Mammary epithelial cell (primary cell): ENCODE results near the gene CHSY1.

Source experiments
- CTCF ChIP-seq, 2 donors: IDR thresholded peaks in 1 of 2; conservative IDR thresholded peaks in 1 of 2; 2 replicates each; pipeline ENCODE4 v1.5.1; 2011 to 2012; ENCODE audit warnings: inconsistent platforms in 2 of 2, low read length in 2 of 2, mild to moderate bottlenecking in 2 of 2, control low read depth in 1 of 2, low read depth in 1 of 2; ENCODE audit not compliant: insufficient read depth in 1 of 2; ENCODE audit errors: extremely low read depth in 1 of 2
- EZH2 ChIP-seq: IDR thresholded peaks from 2 replicates; pipeline ENCODE4 v1.6.1; 2012; ENCODE audit warnings: low read length, inconsistent platforms, borderline replicate concordance

- TF ChIP-seq CTCF (conservative IDR thresholded peaks at IDR 0.05 in 1 of 2, IDR thresholded peaks at IDR 0.05 in 1 of 2; ENCODE audit: extremely low read depth in 1 of 2, insufficient read depth in 1 of 2, low read depth in 1 of 2, low read length in 2 of 2) (no peak), EZH2 (no peak)
Observed at GRCh38 chr15:101150723-101151040, 101.2 kb downstream of the CHSY1 start.
